ENCODE data around the gene EDDM13.

- TF ChIP-seq CTCF (IDR thresholded peaks at IDR 0.05) (no peak), POLR2A (IDR thresholded peaks at IDR 0.05) (no peak)
Observed at GRCh38 chr19:56310462-56310861, 37.9 kb downstream of the EDDM13 start.

Data from ovary (tissue), 3 donors.